AG09319 (cell line): ENCODE measurements around the gene PGAP6.
"Not testable (repeated sequence)": the region's sequence is repeated elsewhere in the genome, so short reads cannot be mapped to it uniquely, and the experiment has no call there.

ENCODE experiments used
- DNase-seq: peaks from one replicate; pipeline ENCODE4 v3.0.0-alpha.2; 2010; ENCODE audit warnings: low read depth; ENCODE audit errors: extremely low read depth
- CTCF ChIP-seq: IDR thresholded peaks from 2 replicates; pipeline ENCODE4 v1.5.1; 2011; ENCODE audit warnings: low read depth, mild to moderate bottlenecking, inconsistent platforms, low read length, moderate library complexity

The PGAP6 gene

GRCh38 chr16:337975-338575, 43.7 kb downstream of the PGAP6 start:
- DNase-seq = no peak
- no peak for TF ChIP-seq CTCF

GRCh38 chr16:337437-337836, 44.3 kb downstream of the PGAP6 start:
- no peak for TF ChIP-seq CTCF
- DNase-seq = no peak

- TF ChIP-seq CTCF = no peak
Measured at GRCh38 chr16:336269-336668, 45.5 kb downstream of the PGAP6 start.

GRCh38 chr16:334861-335632, 46.7 kb downstream of the PGAP6 start:
- DNase-seq = not testable (repeated sequence)

More at GRCh38 chr16:336269-336668, 45.5 kb downstream of the PGAP6 start:
- no peak for DNase-seq

GRCh38 chr16:334164-334832, 47.5 kb downstream of the PGAP6 start:
- DNase-seq = not testable (repeated sequence)

GRCh38 chr16:333406-334094, 48.2 kb downstream of the PGAP6 start:
- DNase-seq = no peak
- TF ChIP-seq CTCF = no peak

GRCh38 chr16:331181-331814, 50.5 kb downstream of the PGAP6 start:
- not testable (repeated sequence) for DNase-seq

GRCh38 chr16:330741-331140, 51.0 kb downstream of the PGAP6 start:
- DNase-seq = no peak
- no peak for TF ChIP-seq CTCF
